ENCODE measurements around the gene C12orf54. TPM values are rescaled to one million over a fixed set of nuclear protein-coding genes. Genes with fewer than 3 reads are reported as not detected.
"Not testable (repeated sequence)": the region's sequence is repeated elsewhere in the genome, so short reads cannot be mapped to it uniquely, and the experiment has no call there.

C12orf54 gene
- polyA plus RNA-seq, 1 experiment, result not detected

DNA sequence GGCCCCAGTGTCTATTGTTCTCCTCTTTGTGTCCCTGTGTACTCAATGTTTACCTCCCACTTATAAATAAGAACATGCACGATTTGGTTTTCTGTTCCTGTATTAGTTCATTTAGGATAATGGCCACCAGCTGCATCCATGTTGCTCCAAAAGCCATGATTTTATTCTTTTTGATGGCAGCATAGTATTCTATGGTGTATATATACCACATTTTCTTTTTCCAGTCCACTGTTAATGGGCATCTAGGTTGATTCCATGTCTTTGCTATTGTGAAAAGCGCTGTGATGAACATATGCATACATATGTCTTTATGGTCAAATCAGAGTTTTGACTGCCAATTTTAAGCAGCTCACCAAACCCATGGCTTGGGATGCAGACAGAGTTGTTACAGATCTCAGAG lies 27.2 kb upstream of the C12orf54 start:
- Histone ChIP-seq H3K9me3 (ENCODE audit: control insufficient read depth, insufficient read depth, low read length) (no peaks in the 10 kb centered on the region), H3K4me3 (ENCODE audit: low read depth, low read length) (no peak overlapping the region), H3K27ac (ENCODE audit: low read depth, low read length) (no peak overlapping the region), H3K27me3 (ENCODE audit: control insufficient read depth, insufficient read depth, low read length) (no peaks in the 10 kb centered on the region)
- TF ChIP-seq, protein P1, sequence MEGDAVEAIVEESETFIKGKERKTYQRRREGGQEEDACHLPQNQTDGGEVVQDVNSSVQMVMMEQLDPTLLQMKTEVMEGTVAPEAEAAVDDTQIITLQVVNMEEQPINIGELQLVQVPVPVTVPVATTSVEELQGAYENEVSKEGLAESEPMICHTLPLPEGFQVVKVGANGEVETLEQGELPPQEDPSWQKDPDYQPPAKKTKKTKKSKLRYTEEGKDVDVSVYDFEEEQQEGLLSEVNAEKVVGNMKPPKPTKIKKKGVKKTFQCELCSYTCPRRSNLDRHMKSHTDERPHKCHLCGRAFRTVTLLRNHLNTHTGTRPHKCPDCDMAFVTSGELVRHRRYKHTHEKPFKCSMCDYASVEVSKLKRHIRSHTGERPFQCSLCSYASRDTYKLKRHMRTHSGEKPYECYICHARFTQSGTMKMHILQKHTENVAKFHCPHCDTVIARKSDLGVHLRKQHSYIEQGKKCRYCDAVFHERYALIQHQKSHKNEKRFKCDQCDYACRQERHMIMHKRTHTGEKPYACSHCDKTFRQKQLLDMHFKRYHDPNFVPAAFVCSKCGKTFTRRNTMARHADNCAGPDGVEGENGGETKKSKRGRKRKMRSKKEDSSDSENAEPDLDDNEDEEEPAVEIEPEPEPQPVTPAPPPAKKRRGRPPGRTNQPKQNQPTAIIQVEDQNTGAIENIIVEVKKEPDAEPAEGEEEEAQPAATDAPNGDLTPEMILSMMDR (IDR thresholded peaks at IDR 0.05; ENCODE audit: low read depth, low read length), result no peak
- no peak for DNase-seq (ENCODE audit: low read depth, low spot score)
- ChIA-PET POLR2A (no interaction called here), CTCF (interaction anchor here (1.0 kb wide), 1 partner anchor 168 kb away, joined by 3 read pairs; no protein-coding TSS in a partner anchor)

GRCh38 chr12:48459259-48459658 lies 23.0 kb upstream of the C12orf54 start:
- CTCF ChIA-PET, result no interaction called here

GRCh38 chr12:48469027-48469426 lies 13.3 kb upstream of the C12orf54 start:
- H3K27ac ChIP-seq (ENCODE audit: low read depth, low read length); H3K4me3 ChIP-seq (ENCODE audit: low read depth, low read length); H3K9me3 ChIP-seq (ENCODE audit: control insufficient read depth, insufficient read depth, low read length); POLR2A ChIA-PET; DNase-seq (ENCODE audit: low read depth, low spot score); H3K27me3 ChIP-seq (ENCODE audit: control insufficient read depth, insufficient read depth, low read length): not testable (repeated sequence)
- CTCF ChIA-PET, result interaction anchor here (0.9 kb wide), 1 partner anchor 149 kb away, joined by 3 read pairs; no protein-coding TSS in a partner anchor

More at GRCh38 chr12:48459259-48459658, 23.0 kb upstream of the C12orf54 start:
- no peak for DNase-seq (ENCODE audit: low read depth, low spot score)
- H3K27me3 ChIP-seq (ENCODE audit: control insufficient read depth, insufficient read depth, low read length), result no peaks in the 10 kb centered on the region
- POLR2A ChIA-PET, result no interaction called here
- H3K4me3 ChIP-seq (ENCODE audit: low read depth, low read length), result no peak overlapping the region
- TF ChIP-seq, protein P1 (IDR thresholded peaks at IDR 0.05; ENCODE audit: low read depth, low read length), result no peak
- no peaks in the 10 kb centered on the region for H3K9me3 ChIP-seq (ENCODE audit: control insufficient read depth, insufficient read depth, low read length)
- H3K27ac ChIP-seq (ENCODE audit: low read depth, low read length), result no peak overlapping the region

DNA sequence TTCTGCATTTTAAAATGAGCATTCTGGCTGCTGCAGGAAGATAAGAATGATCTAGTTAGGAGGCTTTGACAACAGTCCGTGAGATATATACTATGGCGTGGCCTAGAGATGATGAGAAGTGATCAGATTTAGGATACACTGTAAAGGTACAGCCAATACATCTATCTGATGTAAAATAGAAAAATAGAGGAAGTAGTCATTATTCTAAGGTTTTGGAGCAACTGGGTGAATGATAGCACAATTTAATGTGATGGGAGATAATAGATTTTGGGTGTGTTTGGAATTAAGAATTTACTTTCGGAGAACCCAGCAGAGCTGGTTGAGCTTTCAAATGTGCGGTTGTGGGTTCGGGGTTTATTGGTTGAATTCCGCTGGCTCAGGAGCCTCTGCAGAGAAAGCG lies 10.0 kb upstream of the C12orf54 start, which contains the start of gene ANP32D:
ANP32D (plus strand) TSS at position 301 of the 400 bp plus-strand sequence. CDS start 106 bp downstream, outside the sequence.
- CTCF ChIA-PET, result no interaction called here
- Histone ChIP-seq H3K27me3 (ENCODE audit: control insufficient read depth, insufficient read depth, low read length) (no peaks in the 10 kb centered on the region), H3K4me3 (ENCODE audit: low read depth, low read length) (no peak within 1 kb of the TSS), H3K27ac (ENCODE audit: low read depth, low read length) (no peak within 1 kb of the TSS), H3K9me3 (ENCODE audit: control insufficient read depth, insufficient read depth, low read length) (no peaks in the 10 kb centered on the region)
- no peak for DNase-seq (ENCODE audit: low read depth, low spot score)
- POLR2A ChIA-PET, result no interaction called here
- TF ChIP-seq, protein P1 (IDR thresholded peaks at IDR 0.05; ENCODE audit: low read depth, low read length), result no peak

DNA sequence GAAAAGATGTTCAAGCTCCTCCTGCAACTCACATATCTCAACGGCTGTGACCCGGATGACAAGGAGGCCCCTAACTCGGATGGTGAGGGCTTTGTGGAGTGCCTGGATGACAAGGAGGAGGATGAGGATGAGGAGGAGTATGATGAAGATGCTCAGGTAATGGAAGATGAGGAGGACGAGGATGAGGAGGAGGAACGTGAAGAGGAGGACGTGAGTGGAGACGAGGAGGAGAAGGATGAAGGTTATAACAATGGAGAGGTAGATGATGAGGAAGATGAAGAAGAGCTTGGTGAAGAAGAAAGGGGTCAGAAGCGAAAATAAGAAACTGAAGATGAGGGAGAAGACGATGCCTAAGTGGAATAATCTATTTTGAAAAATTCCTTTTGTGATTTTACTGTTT lies 9.2 kb upstream of the C12orf54 start:
- CTCF ChIA-PET, result no interaction called here
- no peak overlapping the region for H3K4me3 ChIP-seq (ENCODE audit: low read depth, low read length)
- H3K9me3 ChIP-seq (ENCODE audit: control insufficient read depth, insufficient read depth, low read length), result no peaks in the 10 kb centered on the region
- no peak overlapping the region for H3K27ac ChIP-seq (ENCODE audit: low read depth, low read length)
- POLR2A ChIA-PET, result no interaction called here
- DNase-seq (ENCODE audit: low read depth, low spot score), result no peak
- TF ChIP-seq, protein P1 (IDR thresholded peaks at IDR 0.05; ENCODE audit: low read depth, low read length), result no peak
- H3K27me3 ChIP-seq (ENCODE audit: control insufficient read depth, insufficient read depth, low read length), result no peaks in the 10 kb centered on the region

DNA sequence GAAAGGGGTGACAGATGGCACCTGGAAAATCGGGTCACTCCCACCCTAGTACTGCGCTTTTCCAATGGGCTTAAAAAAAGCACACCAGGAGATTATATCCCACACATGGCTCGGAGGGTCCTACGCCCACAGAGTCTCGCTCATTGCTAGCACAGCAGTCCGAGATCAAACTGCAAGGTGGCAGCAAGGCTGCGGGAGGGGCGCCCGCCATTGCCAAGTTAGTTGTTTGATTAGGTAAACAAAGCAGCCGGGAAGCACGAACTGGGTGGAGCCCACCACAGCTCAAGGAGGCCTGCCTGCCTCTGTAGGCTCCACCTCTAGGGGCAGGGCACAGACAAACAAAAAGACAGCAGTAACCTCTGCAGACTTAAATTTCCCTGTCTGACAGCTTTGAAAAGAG lies 7.8 kb upstream of the C12orf54 start:
- POLR2A ChIA-PET, CTCF ChIA-PET: not testable (repeated sequence)

More for the DNA sequence above, 7.8 kb upstream of the C12orf54 start:
- not testable (repeated sequence) for H3K4me3 ChIP-seq (ENCODE audit: low read depth, low read length); H3K9me3 ChIP-seq (ENCODE audit: control insufficient read depth, insufficient read depth, low read length); DNase-seq (ENCODE audit: low read depth, low spot score); H3K27me3 ChIP-seq (ENCODE audit: control insufficient read depth, insufficient read depth, low read length); H3K27ac ChIP-seq (ENCODE audit: low read depth, low read length)
